ENCODE measurements around the gene PIKFYVE.
A peak's percentile ranks its signal among the peaks of the same experiment; 100 is the strongest.
"Not testable (repeated sequence)": the region's sequence is repeated elsewhere in the genome, so short reads cannot be mapped to it uniquely, and the experiment has no call there.

The PIKFYVE gene

DNA sequence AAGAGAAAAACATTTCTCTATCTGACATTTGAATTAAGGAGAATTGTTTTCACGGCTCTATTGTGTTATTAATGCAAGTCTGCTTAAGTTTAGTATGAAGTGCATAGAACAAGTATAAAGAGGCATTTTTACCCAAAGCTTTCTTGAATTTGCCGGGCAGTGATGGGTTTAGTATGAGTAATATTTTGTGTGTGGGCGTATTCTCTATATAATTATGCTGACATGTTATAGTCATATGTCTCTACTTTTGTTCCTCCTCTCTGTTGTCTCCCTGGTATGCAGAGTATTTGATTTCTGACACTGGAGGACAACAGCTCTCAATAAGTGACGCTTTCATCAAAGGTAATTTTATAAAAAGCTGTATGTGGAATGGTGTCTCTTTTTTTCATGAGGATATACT is 45.9 kb downstream of the PIKFYVE start:
- DNase-seq, result no peak

DNA sequence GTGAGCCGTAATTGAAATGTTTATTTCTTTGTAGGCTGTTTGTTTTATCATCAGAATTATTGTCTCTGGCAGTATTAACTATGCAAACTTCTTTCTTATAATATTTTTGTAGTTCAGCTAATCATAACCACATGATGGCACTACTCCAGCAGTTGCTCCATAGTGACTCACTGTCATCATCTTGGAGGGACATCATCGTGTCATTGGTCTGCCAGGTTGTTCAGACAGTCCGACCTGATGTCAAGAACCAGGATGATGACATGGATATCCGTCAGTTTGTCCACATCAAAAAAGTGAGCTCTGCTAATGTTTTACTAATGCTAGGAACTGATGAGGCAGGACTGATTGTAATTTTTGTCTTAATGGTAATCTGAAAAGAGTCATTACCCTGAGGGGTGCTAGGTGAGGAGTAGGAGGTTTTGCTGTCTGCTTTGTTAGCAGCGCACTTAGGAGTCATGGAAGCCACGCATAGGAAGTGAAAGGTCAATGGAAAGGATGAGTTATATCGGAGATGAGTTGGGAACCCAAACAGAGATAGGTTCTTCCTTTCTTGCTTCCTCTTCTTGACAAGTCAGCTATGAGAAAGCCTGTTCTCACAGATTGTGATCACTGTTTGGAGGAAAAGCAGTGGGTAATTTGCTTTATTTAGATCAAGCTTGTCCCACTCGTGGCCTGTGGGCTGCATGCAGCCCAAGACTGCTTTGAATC is 49.2 kb downstream of the PIKFYVE start:
- DNase-seq, result no peak

DNA sequence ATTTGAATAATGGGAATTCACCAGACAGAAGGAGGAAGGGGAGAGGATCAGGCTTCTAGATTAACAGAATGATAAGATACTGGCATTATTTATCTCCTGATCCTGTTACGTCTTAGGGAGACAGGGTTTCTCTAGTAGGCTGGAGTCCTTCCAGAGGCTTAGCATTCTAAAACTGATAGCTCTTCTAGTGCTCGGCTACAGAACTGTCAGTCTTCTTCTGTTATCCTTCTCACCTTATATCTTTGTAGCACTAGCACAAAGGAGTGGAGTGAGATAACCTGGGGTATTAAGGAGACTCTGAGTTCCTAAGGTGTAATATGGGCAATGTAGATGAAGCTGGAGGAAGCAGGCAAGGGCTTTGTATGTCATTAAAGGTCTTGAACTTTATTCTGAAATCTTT is 52.1 kb downstream of the PIKFYVE start:
- no peak for DNase-seq

DNA sequence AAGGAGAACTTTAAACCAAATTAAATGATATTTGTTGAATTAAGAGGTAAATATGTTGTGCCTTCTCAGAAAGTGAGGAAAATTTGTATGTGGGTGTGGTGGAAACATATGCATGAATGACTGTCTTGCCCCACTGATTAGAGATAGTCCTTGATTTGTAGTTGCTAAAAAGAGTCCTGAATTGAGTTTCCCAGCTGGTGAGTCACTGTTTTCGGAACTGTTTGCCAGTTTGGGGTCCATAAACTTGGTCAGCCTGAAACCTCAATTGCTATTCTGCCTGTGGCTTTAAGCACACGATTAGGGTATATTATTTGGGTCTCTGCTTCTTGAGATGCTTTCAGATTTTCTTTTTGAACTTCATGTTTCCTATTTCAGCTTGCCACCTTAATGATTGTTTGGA is 53.3 kb downstream of the PIKFYVE start:
- DNase-seq, result no peak

DNA sequence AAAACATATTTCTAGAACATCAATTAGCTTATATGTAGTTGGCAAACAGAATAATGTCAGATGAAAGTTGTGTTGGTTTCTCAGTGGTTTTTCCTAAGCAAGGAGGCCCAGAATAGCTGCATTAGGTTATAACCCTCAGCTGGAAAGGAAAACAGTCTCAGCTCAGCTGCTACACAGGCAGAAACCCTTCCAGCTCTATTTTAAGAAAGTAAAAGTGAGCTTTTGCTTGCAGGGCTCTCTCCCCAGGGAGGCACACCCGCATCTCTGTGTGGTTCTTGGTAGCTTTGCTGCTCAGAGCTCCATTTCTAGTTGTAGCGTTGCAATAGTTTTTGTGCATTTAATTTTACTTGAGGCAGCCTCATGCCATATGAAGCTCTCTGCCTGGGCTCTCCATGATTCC is 54.6 kb downstream of the PIKFYVE start:
- DNase-seq, result peak; percentile 31

DNA sequence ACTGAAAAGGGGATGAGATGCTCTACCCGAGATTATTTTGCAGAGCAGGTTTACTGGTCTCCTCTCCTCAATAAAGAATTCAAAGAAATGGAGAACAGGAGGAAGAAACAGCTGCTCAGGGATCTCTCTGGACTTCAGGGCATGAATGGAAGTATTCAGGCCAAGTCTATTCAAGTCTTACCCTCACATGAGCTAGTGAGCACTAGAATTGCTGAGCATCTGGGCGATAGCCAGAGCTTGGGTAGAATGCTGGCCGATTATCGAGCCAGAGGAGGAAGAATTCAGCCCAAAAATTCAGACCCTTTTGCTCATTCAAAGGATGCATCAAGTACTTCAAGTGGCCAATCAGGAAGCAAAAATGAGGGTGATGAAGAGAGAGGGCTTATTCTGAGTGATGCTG is 60.0 kb downstream of the PIKFYVE start:
- no peak for DNase-seq

DNA sequence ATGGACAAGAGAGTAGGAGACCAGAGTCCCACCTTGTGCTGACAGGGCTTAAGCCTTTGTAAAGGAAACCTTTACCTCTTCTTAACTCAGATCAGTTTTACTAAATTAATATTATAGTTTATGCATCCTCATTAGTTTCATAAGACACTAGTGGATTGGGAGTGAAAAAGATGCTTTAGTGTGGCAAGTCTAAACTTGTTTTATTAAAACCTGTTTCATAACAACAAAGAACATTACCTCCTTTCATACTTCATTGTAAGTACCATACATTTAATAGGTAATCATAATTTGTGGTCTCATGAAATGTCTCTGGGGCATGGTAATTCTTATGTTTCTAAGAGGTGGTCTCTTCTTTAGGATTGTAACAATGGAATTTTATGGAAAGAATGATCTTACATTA is 63.4 kb downstream of the PIKFYVE start:
- DNase-seq, result no peak

DNA sequence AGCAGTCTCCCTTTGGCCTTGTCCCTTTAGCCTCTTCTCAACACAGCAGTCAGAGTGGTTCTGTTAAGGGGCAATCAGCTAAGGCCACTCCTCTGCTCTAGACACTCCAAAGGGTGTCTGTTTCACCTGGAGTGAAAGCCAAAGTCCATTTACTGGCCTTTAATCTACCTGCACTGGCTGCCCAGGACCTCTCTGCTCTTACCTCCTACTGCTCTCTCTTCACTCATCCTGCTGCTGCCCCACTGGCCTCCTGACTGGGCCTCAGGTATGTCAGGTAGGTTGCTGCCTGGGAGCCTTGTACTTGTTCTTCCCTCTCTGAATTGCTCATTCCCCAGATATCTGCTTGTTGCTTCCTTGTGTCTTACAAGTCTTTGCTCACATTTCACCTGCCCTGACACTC is 68.2 kb downstream of the PIKFYVE start:
- no peak for DNase-seq

DNA sequence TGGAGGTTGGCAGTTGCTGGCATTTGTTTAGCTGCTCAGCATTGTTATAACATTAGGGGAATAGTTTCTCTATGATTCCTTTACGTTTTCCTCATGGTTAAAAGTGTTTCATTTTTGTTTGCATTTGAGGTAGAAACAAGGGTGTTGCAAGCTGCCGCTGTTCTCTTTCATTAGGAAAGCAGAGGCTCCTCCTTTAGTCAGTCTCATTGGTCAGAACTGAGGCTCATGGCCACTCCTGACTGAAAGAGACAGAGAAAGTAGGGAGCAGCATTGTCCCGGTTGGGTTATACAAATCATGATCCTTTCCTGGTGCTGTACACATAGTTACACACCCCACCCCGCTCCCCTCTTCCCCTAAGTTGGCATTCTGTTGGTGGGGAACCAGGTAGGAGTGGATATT is 80.7 kb downstream of the PIKFYVE start:
- no peak for DNase-seq

DNA sequence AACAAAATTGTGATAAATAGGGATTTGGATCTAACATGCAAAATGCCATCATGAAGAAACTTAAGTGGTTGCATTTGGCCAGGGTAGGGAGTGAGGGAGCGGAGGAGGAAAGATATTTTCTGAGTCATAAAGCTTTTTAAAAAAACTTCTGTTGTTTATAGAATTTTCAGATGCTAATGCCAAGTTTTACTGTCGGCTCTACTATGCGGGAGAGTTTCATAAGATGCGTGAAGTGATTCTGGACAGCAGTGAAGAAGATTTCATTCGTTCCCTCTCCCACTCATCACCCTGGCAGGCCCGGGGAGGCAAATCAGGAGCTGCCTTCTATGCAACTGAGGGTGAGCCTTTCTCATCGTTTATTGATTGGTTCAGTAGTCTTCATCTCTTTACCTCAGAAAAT is 84.6 kb downstream of the PIKFYVE start:
- no peak for DNase-seq

DNA sequence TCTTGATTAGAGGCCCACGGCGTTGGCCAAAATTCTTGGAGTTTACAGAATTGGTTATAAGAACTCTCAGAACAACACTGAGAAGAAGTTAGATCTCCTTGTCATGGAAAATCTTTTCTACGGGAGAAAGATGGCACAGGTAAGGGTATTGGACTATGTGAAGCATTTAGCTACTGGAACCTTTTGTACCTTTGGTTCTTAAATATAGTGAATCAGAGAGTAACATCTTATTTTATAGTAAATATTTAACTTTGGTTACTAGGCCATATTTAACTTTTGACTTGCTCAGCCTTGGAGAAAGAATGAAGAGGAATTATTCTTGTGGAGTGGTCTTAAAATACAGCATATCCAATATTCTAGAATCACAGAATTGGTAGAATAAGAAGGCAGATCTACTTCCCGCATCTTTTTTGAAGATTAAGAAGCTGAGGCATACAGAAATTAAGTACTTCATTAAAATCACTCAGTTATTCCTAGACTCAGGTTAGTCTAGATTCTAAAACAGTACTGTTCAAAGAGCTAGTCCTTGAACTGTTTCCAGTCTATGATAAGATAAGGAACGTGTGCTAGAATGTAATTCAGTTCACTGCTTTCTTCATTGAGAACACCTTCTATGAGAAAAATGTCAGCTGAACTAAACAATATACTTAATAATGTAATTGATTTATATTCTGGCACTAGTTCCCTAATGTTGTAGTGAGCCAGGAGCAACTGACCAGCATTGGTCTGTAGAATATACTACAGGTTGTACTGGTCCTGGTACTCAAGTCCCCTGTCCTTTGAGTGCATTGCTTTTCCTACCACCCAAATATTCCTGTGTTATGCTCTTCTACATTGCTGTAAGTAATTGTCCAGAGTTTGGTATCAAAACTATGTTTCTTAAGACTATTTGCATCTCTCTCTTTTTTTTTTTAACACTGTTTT is 86.9 kb downstream of the PIKFYVE start:
- no peak for DNase-seq

DNA sequence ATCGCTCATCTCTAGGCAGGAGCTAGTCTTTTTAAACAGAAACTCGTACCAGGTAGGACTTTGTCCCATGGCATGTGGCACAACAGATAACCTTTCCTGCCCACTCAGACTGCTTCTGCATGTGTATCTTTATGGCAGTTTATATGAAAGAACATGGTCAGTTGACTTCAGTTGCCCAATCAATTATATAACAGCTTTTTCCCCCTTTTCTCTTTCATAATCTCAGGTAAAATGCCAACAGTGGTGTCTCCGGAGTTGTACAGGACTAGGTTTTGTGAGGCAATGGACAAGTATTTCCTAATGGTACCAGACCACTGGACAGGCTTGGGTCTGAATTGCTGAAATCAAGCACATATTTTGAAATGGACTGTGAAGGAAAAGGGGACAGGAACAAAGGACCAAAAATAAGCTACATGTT is 88.9 kb downstream of the PIKFYVE start:
- DNase-seq, result no peak

DNA sequence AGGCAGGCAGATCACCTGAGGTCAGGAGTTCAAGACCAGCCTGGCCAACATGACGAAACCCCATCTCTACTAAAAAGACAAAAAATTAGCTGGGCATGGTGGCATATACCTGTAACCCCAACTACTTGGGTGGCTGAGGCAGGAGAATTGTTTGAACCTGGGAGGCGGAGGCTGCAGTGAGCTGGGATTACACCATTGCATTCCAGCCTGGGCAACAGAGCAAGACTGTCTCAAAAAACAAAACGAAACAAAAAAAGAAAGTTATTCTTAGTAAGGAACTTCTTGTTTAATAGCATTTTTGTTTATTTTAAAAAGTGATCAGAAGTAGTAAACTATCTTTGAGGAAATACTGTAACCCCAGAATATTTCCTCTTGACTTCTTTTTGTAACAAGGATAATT is 90.4 kb downstream of the PIKFYVE start:
- not testable (repeated sequence) for DNase-seq

DNA sequence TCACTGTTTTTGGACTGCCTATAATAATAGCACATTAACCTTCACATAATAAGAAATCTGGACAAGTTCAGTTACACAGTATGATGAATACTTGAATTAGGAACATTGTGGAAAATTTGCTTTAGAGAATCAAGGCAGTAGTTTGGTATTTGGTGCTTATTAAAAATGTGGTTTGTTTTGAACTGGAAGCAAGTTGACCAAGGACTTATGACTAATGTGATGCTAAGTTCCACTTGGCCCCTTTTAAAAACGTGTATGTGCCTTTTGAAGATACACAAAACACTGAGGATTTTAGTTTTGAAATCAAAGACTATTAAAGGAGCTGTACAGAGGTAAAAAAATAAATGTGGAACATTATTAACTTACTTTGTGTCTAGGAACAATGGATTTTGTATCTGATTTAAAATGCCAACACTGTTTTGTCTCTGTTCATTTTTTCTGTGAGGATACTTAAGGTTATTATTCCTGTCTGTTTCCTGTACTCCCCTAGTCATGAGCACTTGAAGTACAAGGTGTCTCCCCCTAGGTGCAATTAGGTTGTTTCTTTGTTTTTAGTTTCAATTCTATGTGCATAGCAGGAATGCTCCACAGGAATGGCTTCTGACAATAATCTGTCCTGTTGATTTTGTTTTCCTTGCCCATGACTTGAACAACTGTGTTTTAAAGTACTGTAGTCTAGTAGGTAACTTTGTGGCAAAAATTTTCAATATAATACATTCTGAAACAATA is 91.0 kb downstream of the PIKFYVE start:
- no peak for DNase-seq

DNA sequence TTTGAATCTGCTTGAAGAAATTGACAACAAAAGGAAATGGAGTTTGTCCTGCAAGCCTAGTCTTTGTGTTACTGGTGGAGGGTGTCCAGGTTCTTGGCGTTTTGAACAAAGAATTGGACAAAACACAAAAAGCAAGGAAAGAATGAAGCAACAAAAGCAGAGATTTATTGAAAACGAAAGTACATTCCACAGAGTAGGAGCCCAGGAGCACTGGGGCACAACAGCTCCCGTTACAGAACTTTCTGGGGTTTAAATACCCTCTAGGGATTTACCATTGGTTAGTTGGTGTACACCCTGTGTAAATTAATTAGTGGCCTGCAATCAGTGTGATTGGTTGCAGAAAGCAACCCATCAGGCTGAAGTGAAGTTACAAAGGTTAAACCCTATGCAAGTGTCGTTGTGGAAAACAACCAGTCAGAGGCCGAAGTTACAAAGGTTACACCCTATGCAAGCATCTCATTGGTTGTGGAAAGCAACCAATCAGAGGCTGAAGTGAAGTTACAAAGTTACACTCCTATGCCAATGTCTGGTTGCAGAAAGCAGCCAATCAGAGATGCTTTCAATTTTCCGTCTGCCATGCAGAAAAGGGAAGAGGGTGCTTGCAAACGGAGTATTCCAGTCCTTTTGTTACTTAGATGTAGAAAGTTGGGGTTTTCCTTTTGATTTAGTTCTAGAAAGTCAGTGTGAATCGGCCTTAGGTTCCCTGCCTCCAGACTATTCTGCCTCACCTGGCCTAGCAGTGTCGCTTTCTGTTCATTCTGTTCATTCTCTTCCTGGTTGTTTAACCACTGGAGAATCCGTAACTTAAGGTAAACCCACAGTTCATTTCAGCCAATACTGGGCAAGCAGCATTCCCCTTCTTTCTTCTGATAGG is 92.9 kb downstream of the PIKFYVE start:
- no peak for DNase-seq

DNA sequence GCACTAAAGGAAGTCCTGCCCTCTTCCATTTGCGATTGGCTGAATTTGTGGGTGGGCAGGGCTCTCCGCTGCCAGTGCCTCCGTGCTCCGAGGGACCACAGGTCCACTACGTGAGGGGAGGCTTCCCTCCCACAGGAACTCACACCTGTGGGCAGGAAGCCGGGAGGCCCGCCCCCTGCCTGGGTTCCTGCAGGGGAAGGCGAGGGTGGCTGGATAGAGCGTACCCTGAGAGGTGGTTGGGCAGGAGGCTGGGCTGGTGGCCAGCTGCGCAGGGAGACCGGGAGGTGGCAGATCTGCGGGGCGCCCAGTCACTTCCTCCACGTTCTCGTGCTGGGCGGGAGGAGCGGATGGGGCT is 93.6 kb downstream of the PIKFYVE start:
- peak; percentile 32 for DNase-seq

DNA sequence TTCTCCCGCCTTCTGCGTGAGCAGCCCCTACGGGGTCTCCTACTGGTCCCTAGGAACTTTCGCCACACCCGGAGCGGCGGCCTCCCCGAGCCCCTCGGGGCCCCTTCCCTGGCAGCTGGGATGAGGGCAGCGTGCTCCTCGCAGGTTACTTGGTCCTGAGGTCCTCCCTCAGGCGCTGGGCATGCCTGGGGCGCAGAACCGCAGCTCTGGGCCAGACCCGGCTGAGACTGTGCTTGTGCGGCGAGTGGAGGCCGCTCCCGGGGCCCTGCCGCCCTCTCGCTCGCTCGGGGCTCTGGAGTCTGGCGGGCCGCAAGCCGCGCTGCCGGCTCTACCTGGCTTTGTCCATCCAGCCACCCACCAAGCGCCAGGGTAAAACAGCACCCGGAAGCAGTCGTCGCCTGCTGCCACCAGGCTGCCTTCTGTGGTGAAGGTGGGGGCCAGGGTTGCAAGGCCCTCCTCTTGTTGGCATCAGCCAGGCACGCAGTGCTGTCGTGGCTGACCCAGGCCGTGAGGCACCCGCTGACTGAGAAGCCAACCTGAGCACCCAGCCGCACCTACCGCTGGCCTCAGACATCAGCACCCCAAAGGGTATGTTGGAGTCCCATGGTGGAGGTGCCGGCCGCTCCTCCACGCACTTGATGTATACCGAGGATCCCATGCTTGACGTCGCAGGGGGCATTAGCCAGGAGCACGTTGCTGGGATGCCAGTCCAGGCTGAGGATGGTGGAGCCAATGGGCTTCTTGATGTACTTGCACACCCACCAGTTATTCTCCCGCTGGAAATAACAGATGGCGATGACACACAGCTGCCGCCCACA is 94.4 kb downstream of the PIKFYVE start:
- no peak for DNase-seq

DNA sequence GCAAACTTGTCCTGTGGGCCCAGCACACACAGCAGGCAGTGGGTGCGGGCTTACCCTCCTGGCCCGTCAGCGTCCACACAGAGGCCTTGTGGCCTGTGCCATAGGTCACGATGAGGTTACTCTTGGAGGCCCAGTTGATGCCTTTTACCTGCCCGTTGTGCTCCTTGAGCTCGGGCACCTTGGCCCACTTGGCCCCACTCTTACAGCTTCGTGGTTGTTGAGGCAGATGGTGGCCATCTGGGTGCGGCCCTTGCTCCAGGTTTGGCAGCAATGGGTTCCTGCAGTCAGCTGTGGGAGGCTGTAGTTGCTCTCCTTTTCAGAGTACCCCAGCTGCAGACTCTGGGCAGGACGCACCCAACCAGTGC is 95.0 kb downstream of the PIKFYVE start:
- no peak for DNase-seq

DNA sequence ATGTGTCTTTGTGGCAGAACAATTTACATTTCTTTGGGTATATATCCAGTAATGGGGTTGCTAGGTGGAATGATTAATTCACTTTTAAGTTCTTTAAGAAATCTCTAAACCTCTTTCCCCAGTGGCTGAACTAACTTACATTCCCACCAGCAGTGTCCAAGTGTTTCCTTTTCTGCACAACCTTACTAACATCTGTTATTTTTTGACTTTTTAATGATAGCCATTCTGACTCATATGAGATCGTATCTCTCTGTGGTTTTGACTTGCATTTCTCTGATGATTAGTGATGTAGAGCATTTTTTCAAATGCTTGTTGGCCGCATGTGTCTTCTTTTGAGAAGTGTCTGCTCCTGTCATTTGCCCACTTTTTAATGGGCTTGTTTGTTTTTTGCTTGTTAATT is 97.4 kb downstream of the PIKFYVE start:
- DNase-seq, result no peak

DNA sequence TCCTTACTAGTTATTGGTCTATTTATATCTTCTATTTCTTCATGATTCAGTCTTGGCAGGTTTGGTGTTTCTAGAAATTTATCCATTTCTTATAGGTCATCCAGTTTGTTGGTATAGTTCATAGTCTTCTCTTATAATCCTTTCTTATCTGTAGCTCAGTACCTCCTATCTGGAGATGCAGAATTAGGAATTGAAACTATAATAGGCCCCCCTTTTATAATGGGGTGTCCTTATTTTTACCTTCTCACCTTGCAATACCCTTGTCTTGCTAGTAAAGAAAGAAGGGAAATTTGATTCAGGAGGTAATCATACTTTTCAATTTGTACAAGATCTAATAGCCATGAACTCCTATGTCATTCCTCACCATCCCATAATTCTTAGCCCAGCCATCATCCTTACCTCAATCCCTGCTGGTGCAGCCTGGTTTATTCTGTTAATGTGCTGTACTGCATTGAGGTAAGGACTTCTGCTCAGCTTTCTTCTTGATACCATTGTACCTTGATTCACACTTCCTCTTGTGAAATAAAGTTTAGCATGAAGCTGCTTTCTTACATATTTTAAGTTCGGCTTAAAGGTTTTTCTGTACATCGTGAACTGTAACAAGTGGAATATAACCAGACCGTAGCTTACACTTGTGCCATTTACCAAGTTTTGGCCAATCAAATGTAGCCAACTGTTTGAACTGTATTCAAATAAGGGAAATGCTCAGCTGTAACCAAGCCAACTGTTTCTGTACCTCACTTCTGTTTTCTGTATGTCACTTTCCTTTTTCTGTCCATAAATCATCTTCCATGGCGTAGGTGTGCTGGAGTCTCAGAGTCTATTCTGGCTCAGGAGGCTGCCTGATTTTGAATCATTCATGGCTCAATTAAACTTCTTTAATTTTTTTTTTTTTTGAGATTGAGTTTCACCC is 100.4 kb downstream of the PIKFYVE start:
- DNase-seq, result no peak

DNA sequence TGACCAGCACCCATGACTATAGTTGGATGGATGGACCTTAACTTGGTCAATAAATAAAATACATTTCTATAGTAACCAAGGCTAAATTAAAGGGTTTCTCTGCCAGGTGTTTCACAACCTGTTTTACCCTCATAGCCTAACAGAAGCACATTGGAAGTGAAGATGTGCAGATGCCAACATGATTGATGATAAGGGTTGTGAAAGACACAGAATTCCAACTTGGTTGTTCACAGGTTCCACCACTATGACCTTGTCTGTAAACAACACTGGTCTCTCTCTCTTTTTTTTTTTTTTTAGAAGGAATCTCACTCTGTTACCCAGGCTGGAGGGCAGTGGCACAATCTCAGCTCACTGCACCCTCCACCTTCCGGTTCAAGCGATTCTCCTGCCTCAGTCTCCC is 103.0 kb downstream of the PIKFYVE start:
- DNase-seq, result no peak
